SK-N-SH (cell line): Measurements from ENCODE around the gene CLMN. TPM values are rescaled to one million over a fixed set of nuclear protein-coding genes. Genes with fewer than 3 reads are reported as not detected.

Experiments
- CTCF ChIA-PET: fragments of 300-600, 350-600 bp; formaldehyde crosslinking; extraction: SDS; loops from one replicate; lab custom pipeline; 2021; lab: Yijun Ruan, JAX
- POLR2A ChIA-PET: fragments of 350-600 bp; sonication (Branson Sonifier 250); formaldehyde crosslinking; extraction: SDS; loops from one replicate; lab custom pipeline; 2020; ENCODE audit warnings: antibody characterized with exemption, inconsistent platforms; lab: Yijun Ruan, JAX
- DNase-seq: peaks from one replicate; pipeline ENCODE4 v3.0.0; 2012
- H2AFZ ChIP-seq: fragments of 200-600 bp; sonication (generic); 2 replicates; pipeline ENCODE4 v1.8.1; 2016; ENCODE audit warnings: antibody characterized with exemption, mild to moderate bottlenecking, low read depth
- H3F3A ChIP-seq: fragments of 200-600 bp; sonication (generic); replicated peaks from 2 replicates; pipeline ENCODE3; 2016; ENCODE audit warnings: antibody characterized with exemption, mild to moderate bottlenecking; ENCODE audit not compliant: insufficient read depth
- H3K27ac ChIP-seq, 2 experiments: fragments of 200-500 bp in 1 of 2; fragments of 200-600 bp in 1 of 2; sonication (Bioruptor generic) in 1 of 2; sonication (generic), shearing (Covaris generic) in 1 of 2; 2 replicates each; pipeline versions ENCODE4 v1.5.1 to v1.6.1; 2014 to 2016; ENCODE audit warnings: low read depth in 2 of 2, inconsistent platforms in 1 of 2, low read length in 1 of 2, mild to moderate bottlenecking in 1 of 2, mixed read lengths in 1 of 2
- H3K27me3 ChIP-seq: fragments of 200-600 bp; sonication (generic), shearing (Covaris generic); 2 replicates; pipeline ENCODE4 v1.6.1; 2016; ENCODE audit warnings: mixed run types; ENCODE audit not compliant: insufficient read depth
- H3K36me3 ChIP-seq, 2 experiments: fragments of 200-500 bp in 1 of 2; fragments of 200-600 bp in 1 of 2; sonication (Bioruptor generic) in 1 of 2; sonication (generic) in 1 of 2; replicated peaks in 1 of 2; 2 replicates each; pipeline versions ENCODE3 to v1.5.1; 2014 to 2016; ENCODE audit warnings: low read length in 1 of 2, mild to moderate bottlenecking in 1 of 2; ENCODE audit not compliant: insufficient read depth in 2 of 2, control insufficient read depth in 1 of 2
- H3K4me1 ChIP-seq, 2 experiments: fragments of 200-500 bp in 1 of 2; fragments of 200-600 bp in 1 of 2; sonication (Bioruptor generic) in 1 of 2; sonication (generic), shearing (Covaris generic) in 1 of 2; 2 replicates each; pipeline versions ENCODE4 v1.5.1 to v1.6.1; 2014 to 2016; ENCODE audit warnings: low read depth in 1 of 2, low read length in 1 of 2, mixed run types in 1 of 2; ENCODE audit not compliant: insufficient read depth in 2 of 2, control insufficient read depth in 1 of 2
- H3K4me2 ChIP-seq: fragments of 200-600 bp; sonication (generic), shearing (Covaris generic); 2 replicates; pipeline ENCODE4 v1.6.1; 2017; ENCODE audit warnings: mixed run types
- H3K4me3 ChIP-seq, 2 experiments: fragments of 200-500 bp in 1 of 2; fragments of 200-600 bp in 1 of 2; sonication (Bioruptor generic) in 1 of 2; sonication (generic), shearing (Covaris generic) in 1 of 2; 2 replicates each; pipeline versions ENCODE4 v1.5.1 to v1.8.1; 2014 to 2016; ENCODE audit warnings: low read depth in 2 of 2, inconsistent platforms in 1 of 2, low read length in 1 of 2, mild to moderate bottlenecking in 1 of 2, mixed read lengths in 1 of 2, moderate library complexity in 1 of 2
- H3K79me2 ChIP-seq: fragments of 200-600 bp; sonication (generic); 2 replicates; pipeline ENCODE4 v1.8.1; 2017; ENCODE audit warnings: mild to moderate bottlenecking; ENCODE audit not compliant: insufficient read depth
- H3K9ac ChIP-seq: fragments of 200-600 bp; sonication (generic); 2 replicates; pipeline ENCODE4 v1.6.1; 2017; ENCODE audit warnings: mixed run types
- H3K9me2 ChIP-seq: fragments of 200-600 bp; sonication (generic); 2 replicates; pipeline ENCODE4 v1.6.1; 2017; ENCODE audit warnings: mixed run types
- H3K9me3 ChIP-seq: fragments of 200-600 bp; sonication (generic); 2 replicates; pipeline ENCODE4 v1.6.1; 2017; ENCODE audit warnings: mixed run types, mild to moderate bottlenecking, moderate library complexity
- H4K20me1 ChIP-seq: fragments of 200-600 bp; sonication (generic); 2 replicates; pipeline ENCODE4 v1.6.1; 2017; ENCODE audit warnings: mild to moderate bottlenecking, mixed run types; ENCODE audit not compliant: insufficient read depth
- CHD2 ChIP-seq: fragments of 150-350 bp; IDR thresholded peaks from 2 replicates; pipeline ENCODE4 v1.6.1; 2018; ENCODE audit warnings: low read length; ENCODE audit not compliant: partially characterized antibody
- ELF1 ChIP-seq: IDR thresholded peaks from 2 replicates; pipeline ENCODE4 v1.4.0; 2012
- EZH2phosphoT487 ChIP-seq: fragments of 200-600 bp; sonication (generic); IDR thresholded peaks from 2 replicates; pipeline ENCODE4 v1.6.1; 2017; ENCODE audit warnings: low read depth, mixed run types, mild to moderate bottlenecking, antibody characterized with exemption, moderate library complexity, borderline replicate concordance
- FOSL2 ChIP-seq: IDR thresholded peaks from 2 replicates; pipeline ENCODE4 v1.4.0; 2012; ENCODE audit warnings: low read depth, mild to moderate bottlenecking, moderate library complexity, borderline replicate concordance
- FOXJ3 ChIP-seq: sonication (generic); formaldehyde crosslinking; IDR thresholded peaks from 2 replicates; pipeline ENCODE4 v1.5.1; 2020; ENCODE audit warnings: mild to moderate bottlenecking, missing genetic modification reagents
- FOXM1 ChIP-seq: IDR thresholded peaks from 2 replicates; pipeline ENCODE4 v1.4.0; 2012; ENCODE audit warnings: low read depth, mild to moderate bottlenecking
- GABPA ChIP-seq: IDR thresholded peaks from 2 replicates; pipeline ENCODE4 v1.4.0; 2012; ENCODE audit warnings: low read depth, mild to moderate bottlenecking
- GATA2 ChIP-seq: sonication (generic); formaldehyde crosslinking; IDR thresholded peaks from 2 replicates; pipeline ENCODE4 v1.5.0; 2020; ENCODE audit warnings: mild to moderate bottlenecking, missing genetic modification reagents
- JUND ChIP-seq: IDR thresholded peaks from 2 replicates; pipeline ENCODE4 v1.4.0; 2012
- NFIC ChIP-seq: IDR thresholded peaks from 2 replicates; pipeline ENCODE4 v1.4.0; 2012; ENCODE audit warnings: borderline replicate concordance
- NRF1 ChIP-seq: IDR thresholded peaks from 2 replicates; pipeline ENCODE4 v1.6.1; 2012; ENCODE audit warnings: low read depth, mild to moderate bottlenecking, low read length
- RAD21 ChIP-seq: IDR thresholded peaks from 2 replicates; pipeline ENCODE4 v1.6.1; 2012; ENCODE audit warnings: mild to moderate bottlenecking, low read length
- RCOR1 ChIP-seq: fragments of 150-350 bp; IDR thresholded peaks from 2 replicates; pipeline ENCODE4 v1.6.1; 2017; ENCODE audit warnings: antibody characterized with exemption, low read length
- REST ChIP-seq: IDR thresholded peaks from 2 replicates; pipeline ENCODE4 v1.6.1; 2012; ENCODE audit warnings: mild to moderate bottlenecking, low read depth, low read length, moderate library complexity
- RFX5 ChIP-seq: IDR thresholded peaks from 2 replicates; pipeline ENCODE4 v1.6.1; 2012; ENCODE audit warnings: mild to moderate bottlenecking, improper control_type of control experiment, low read length
- RXRA ChIP-seq: IDR thresholded peaks from 2 replicates; pipeline ENCODE4 v1.4.0; 2012; ENCODE audit warnings: low read depth, mild to moderate bottlenecking, borderline replicate concordance
- SIN3A ChIP-seq: IDR thresholded peaks from 2 replicates; pipeline ENCODE4 v1.6.1; 2012; ENCODE audit warnings: low read depth, mild to moderate bottlenecking, low read length, moderate library complexity, borderline replicate concordance
- SMC3 ChIP-seq: IDR thresholded peaks from 2 replicates; pipeline ENCODE4 v1.6.1; 2012; ENCODE audit warnings: low read depth, low read length, improper control_type of control experiment
- TAF1 ChIP-seq: IDR thresholded peaks from 2 replicates; pipeline ENCODE4 v1.6.1; 2012; ENCODE audit warnings: low read depth, mild to moderate bottlenecking, low read length, moderate library complexity, borderline replicate concordance
- TCF12 ChIP-seq: IDR thresholded peaks from 2 replicates; pipeline ENCODE4 v1.4.0; 2012
- USF1 ChIP-seq: IDR thresholded peaks from 2 replicates; pipeline ENCODE4 v1.4.0; 2012; ENCODE audit warnings: low read depth, borderline replicate concordance
- USF2 ChIP-seq: fragments of 150-350 bp; IDR thresholded peaks from 2 replicates; pipeline ENCODE4 v1.6.1; 2017; ENCODE audit warnings: antibody characterized with exemption, low read length, low read depth, borderline replicate concordance
- YY1 ChIP-seq: IDR thresholded peaks from 2 replicates; pipeline ENCODE4 v1.4.0; 2012; ENCODE audit warnings: low read depth, mild to moderate bottlenecking
- WGBS: methylation state at CpG from one replicate; pipeline ENCODE4 v1.1.6; 2017; ENCODE audit warnings: low lambda C conversion rate; 5-methylcytosine and 5-hydroxymethylcytosine counted together
- polyA plus RNA-seq, 3 experiments: library from polyadenylated mRNA; depleted of rRNA; stranded (reverse); fragments of >200 nt; gene quantifications; 2 replicates each; pipeline ENCODE4 v1.2.3, GENCODE V29; 2012
- TF ChIP-seq, protein P1 (sequence below): IDR thresholded peaks from 2 replicates; pipeline ENCODE4; 2012
- TF ChIP-seq, protein P2 (sequence below): IDR thresholded peaks from 2 replicates; pipeline ENCODE4 v1.4.0; 2012; ENCODE audit warnings: low read depth
- TF ChIP-seq, protein P3 (sequence below): fragments of 150-350 bp; IDR thresholded peaks from 2 replicates; pipeline ENCODE4 v1.6.1; 2016; ENCODE audit warnings: mild to moderate bottlenecking, low read depth, low read length

CLMN gene
- polyA plus RNA-seq, 1 of the 3 experiments (the other 2 are of a cell fraction), result 1.4 TPM

DNA sequence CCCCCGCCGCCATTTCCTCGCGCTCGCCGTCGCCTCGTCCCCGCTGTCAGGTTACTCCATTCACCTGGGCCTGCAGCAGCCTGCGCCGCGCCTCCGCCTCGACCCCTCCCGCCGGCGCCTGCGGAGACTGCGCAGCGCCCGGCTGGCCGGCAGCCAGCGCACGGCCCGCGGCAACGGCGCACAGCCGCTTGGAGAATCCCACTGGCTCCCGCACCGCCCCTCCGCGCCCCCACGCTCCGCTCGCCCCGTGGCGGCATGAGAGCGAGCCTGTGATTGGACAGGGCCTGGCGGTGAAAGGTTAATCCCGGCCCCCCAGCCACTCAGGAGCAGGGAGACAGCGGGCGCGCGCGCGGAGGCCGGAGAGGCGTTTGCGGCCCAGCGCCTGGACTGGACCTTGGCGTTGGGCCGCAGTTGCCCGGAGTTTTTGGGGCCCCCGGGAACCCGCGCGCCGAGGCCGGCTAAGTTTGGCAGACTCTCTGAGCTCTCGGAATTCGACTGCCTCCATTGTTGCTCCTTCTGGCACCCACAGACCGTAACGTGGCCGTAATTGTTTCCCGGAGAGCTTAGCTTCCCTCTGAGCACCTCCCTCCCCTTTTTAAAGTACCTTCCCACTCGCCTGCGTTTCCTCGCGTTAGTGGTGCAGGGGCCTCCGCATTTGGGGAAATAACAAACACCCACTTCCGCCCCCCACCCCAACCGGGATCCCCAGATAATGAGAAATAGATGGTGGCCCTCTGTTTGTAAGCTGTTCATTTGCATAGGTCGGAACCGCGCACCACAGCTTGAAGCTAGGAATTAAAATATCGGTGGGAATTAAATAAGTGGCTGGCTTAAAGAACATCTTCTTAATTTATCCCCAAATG is 162.2 kb downstream of the CLMN start, which contains the start of gene DICER1:
TSS of gene DICER1 (minus strand) at position 203 of the 863 bp plus-strand sequence. CDS start 24,071 bp downstream, outside the sequence.
- H4K20me1 ChIP-seq, result peaks cover 26% of the 10 kb centered on the region
- H3K4me1 ChIP-seq, result peaks cover 7 to 14% of the 10 kb centered on the region in 2 experiments; a peak in 3 of 4 replicates
- peaks cover 2 to 5% of the 10 kb centered on the region in 2 experiments for H3K36me3 ChIP-seq
- ChIA-PET POLR2A (interaction anchor here (0.6 to 1.0 kb wide), 4 partner anchors 13 to 283 kb away, joined by 3 read pairs; no protein-coding TSS in a partner anchor), CTCF (interaction anchor here (0.7 to 1.3 kb wide), 3 partner anchors 17 to 467 kb away, joined by 3 to 4 read pairs (median 3); no protein-coding TSS in a partner anchor)
- peak within 1 kb of the TSS; percentile 96 for H2AFZ ChIP-seq
- H3F3A ChIP-seq, result no peaks in the 10 kb centered on the region
- no peaks in the 10 kb centered on the region for H3K27me3 ChIP-seq
- DNase-seq, result peak; percentile 100
- no peaks in the 10 kb centered on the region for H3K9me3 ChIP-seq
- peak within 1 kb of the TSS; percentile 88 for H3K9ac ChIP-seq
- H3K4me3 ChIP-seq, result peak within 1 kb of the TSS; percentile 78 to 87
- H3K27ac ChIP-seq, result peak within 1 kb of the TSS; percentile 81 to 94
- no peaks in the 10 kb centered on the region for H3K9me2 ChIP-seq
- peaks cover 50% of the 10 kb centered on the region for H3K79me2 ChIP-seq
- peak within 1 kb of the TSS; percentile 98 for H3K4me2 ChIP-seq
- 1% methylated on average over 23 of the region's 77 CpGs for WGBS
- TF ChIP-seq TCF12 (no peak), RXRA (no peak), CHD2 (no peak), SMC3 (no peak), GATA2 (no peak), ELF1 (no peak), EZH2phosphoT487 (no peak), REST (peak; percentile 50; the same call in 1 of the 2 replicates), GABPA (peak; percentile 46; the same call in 1 of the 2 replicates), RAD21 (no peak), RCOR1 (no peak), JUND (no peak), USF1 (no peak), NRF1 (peak; percentile 75), NFIC (peak; percentile 54; the same call in 1 of the 2 replicates), YY1 (peak; percentile 21; the same call in 1 of the 2 replicates), SIN3A (no peak), USF2 (no peak), FOSL2 (no peak), TAF1 (no peak; the same call in 1 of the 2 replicates), RFX5 (no peak), FOXM1 (no peak), FOXJ3 (CRISPR knock-in tag) (no peak)
- TF ChIP-seq, protein P1, sequence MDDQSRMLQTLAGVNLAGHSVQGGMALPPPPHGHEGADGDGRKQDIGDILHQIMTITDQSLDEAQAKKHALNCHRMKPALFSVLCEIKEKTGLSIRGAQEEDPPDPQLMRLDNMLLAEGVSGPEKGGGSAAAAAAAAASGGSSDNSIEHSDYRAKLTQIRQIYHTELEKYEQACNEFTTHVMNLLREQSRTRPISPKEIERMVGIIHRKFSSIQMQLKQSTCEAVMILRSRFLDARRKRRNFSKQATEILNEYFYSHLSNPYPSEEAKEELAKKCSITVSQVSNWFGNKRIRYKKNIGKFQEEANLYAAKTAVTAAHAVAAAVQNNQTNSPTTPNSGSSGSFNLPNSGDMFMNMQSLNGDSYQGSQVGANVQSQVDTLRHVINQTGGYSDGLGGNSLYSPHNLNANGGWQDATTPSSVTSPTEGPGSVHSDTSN, result no peak; the same call in 1 of the 2 replicates
- TF ChIP-seq, protein P2, sequence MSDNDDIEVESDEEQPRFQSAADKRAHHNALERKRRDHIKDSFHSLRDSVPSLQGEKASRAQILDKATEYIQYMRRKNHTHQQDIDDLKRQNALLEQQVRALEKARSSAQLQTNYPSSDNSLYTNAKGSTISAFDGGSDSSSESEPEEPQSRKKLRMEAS, result peak; percentile 81; the same call in 1 of the 2 replicates
- TF ChIP-seq, protein P3, sequence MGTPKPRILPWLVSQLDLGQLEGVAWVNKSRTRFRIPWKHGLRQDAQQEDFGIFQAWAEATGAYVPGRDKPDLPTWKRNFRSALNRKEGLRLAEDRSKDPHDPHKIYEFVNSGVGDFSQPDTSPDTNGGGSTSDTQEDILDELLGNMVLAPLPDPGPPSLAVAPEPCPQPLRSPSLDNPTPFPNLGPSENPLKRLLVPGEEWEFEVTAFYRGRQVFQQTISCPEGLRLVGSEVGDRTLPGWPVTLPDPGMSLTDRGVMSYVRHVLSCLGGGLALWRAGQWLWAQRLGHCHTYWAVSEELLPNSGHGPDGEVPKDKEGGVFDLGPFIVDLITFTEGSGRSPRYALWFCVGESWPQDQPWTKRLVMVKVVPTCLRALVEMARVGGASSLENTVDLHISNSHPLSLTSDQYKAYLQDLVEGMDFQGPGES, result peak; percentile 67
